Measurements from ENCODE around the gene COX5A.

Gene COX5A
- total RNA-seq, result 16.4 to 28.4 (median 21.9) reads per million in 3 donors

- Histone ChIP-seq H3K36me3 (ENCODE audit: control insufficient read depth, insufficient read depth, low read length) (no peaks in the 10 kb centered on the region), H3K9me3 (ENCODE audit: control insufficient read depth, low read length) (no peaks in the 10 kb centered on the region), H3K4me1 (ENCODE audit: control insufficient read depth, insufficient read depth, low read length, poor library complexity, severe bottlenecking) (peaks cover 14% of the 10 kb centered on the region), H3K27me3 (replicated peaks; ENCODE audit: control insufficient read depth, insufficient read depth, low read length, poor library complexity, severe bottlenecking) (no peaks in the 10 kb centered on the region), H3K27ac (ENCODE audit: insufficient read depth, low read length, poor library complexity, severe bottlenecking) (peak within 1 kb of the TSS; percentile 80), H3K4me3 (ENCODE audit: insufficient read depth, low read depth, low read length, poor library complexity, severe bottlenecking) (peak within 1 kb of the TSS; percentile 99)
- DNase-seq, result peak; percentile 82 to 89 (median 86)
Observed at GRCh38 chr15:74937590-74938371, at the start of gene COX5A. TSS of gene COX5A (minus strand) at chr15:74938073. CDS start at chr15:74938014, 59 bp downstream.

DNA sequence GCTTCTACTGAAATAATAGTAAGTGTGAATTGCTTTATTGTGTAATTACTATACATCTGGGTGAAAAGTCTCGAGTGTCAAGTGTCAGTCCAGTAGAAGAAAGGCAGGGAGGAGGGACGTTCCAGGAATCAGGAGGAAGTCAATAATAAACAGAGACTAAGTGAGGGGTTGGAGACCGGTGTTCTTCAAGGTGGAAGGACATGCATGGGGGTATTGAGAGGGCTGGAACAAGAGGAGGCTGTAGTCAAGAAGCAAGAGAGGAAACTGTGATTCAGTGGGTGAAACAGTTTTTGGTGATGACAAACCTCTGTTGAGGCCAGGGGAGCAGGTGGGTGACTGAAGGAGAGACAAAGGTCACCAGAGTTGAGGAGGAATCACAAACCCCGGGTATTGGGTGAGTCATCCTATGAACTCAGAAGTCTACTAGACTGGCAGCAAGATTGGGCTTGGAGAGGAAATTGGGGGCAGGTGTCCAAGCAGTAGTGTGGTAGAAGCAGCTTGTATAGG, 45.9 kb upstream of the COX5A start:
- Histone ChIP-seq H3K4me1 (ENCODE audit: control insufficient read depth, insufficient read depth, low read length, poor library complexity, severe bottlenecking) (no peaks in the 10 kb centered on the region), H3K27ac (ENCODE audit: insufficient read depth, low read length, poor library complexity, severe bottlenecking) (no peak overlapping the region), H3K4me3 (ENCODE audit: insufficient read depth, low read depth, low read length, poor library complexity, severe bottlenecking) (no peak overlapping the region), H3K27me3 (replicated peaks; ENCODE audit: control insufficient read depth, insufficient read depth, low read length, poor library complexity, severe bottlenecking) (no peaks in the 10 kb centered on the region), H3K36me3 (ENCODE audit: control insufficient read depth, insufficient read depth, low read length) (no peaks in the 10 kb centered on the region), H3K9me3 (ENCODE audit: control insufficient read depth, low read length) (no peaks in the 10 kb centered on the region)
- no peak for DNase-seq

GRCh38 chr15:74982183-74982582, 44.3 kb upstream of the COX5A start:
- no peak for DNase-seq
- Histone ChIP-seq H3K4me3 (ENCODE audit: insufficient read depth, low read depth, low read length, poor library complexity, severe bottlenecking) (no peak overlapping the region), H3K9me3 (ENCODE audit: control insufficient read depth, low read length) (no peaks in the 10 kb centered on the region), H3K27me3 (replicated peaks; ENCODE audit: control insufficient read depth, insufficient read depth, low read length, poor library complexity, severe bottlenecking) (no peaks in the 10 kb centered on the region), H3K4me1 (ENCODE audit: control insufficient read depth, insufficient read depth, low read length, poor library complexity, severe bottlenecking) (no peaks in the 10 kb centered on the region), H3K27ac (ENCODE audit: insufficient read depth, low read length, poor library complexity, severe bottlenecking) (no peak overlapping the region), H3K36me3 (ENCODE audit: control insufficient read depth, insufficient read depth, low read length) (no peaks in the 10 kb centered on the region)

DNA sequence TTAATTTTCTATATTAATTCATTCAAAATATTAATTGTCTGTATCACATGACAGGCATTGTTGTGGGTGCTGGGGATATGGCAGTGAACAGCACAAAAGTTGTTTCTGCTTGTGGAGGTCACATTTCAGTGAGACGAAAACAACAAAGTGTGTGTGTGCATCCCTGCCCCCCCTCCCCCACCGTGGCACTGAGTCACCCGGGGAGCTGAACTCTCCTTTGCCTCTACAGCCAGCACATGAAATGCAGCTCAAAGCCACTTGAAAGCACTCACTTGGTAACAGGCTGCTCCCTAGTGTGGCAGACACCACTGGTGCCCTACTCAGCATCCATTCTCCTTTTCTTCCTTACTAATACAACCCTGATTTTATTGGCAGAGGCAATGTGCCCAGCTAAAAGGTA, 40.6 kb upstream of the COX5A start:
- no peak for DNase-seq
- H3K4me3 ChIP-seq (ENCODE audit: insufficient read depth, low read depth, low read length, poor library complexity, severe bottlenecking), result no peak overlapping the region
- no peak overlapping the region for H3K27ac ChIP-seq (ENCODE audit: insufficient read depth, low read length, poor library complexity, severe bottlenecking)
- no peaks in the 10 kb centered on the region for H3K27me3 ChIP-seq (replicated peaks; ENCODE audit: control insufficient read depth, insufficient read depth, low read length, poor library complexity, severe bottlenecking)
- H3K36me3 ChIP-seq (ENCODE audit: control insufficient read depth, insufficient read depth, low read length), result no peaks in the 10 kb centered on the region
- no peaks in the 10 kb centered on the region for H3K9me3 ChIP-seq (ENCODE audit: control insufficient read depth, low read length)
- no peaks in the 10 kb centered on the region for H3K4me1 ChIP-seq (ENCODE audit: control insufficient read depth, insufficient read depth, low read length, poor library complexity, severe bottlenecking)

GRCh38 chr15:74978077-74978476, 40.2 kb upstream of the COX5A start:
- DNase-seq, result no peak
- no peaks in the 10 kb centered on the region for H3K4me1 ChIP-seq (ENCODE audit: control insufficient read depth, insufficient read depth, low read length, poor library complexity, severe bottlenecking)
- H3K36me3 ChIP-seq (ENCODE audit: control insufficient read depth, insufficient read depth, low read length), result no peaks in the 10 kb centered on the region
- H3K27ac ChIP-seq (ENCODE audit: insufficient read depth, low read length, poor library complexity, severe bottlenecking), result no peak overlapping the region
- no peaks in the 10 kb centered on the region for H3K27me3 ChIP-seq (replicated peaks; ENCODE audit: control insufficient read depth, insufficient read depth, low read length, poor library complexity, severe bottlenecking)
- no peak overlapping the region for H3K4me3 ChIP-seq (ENCODE audit: insufficient read depth, low read depth, low read length, poor library complexity, severe bottlenecking)
- H3K9me3 ChIP-seq (ENCODE audit: control insufficient read depth, low read length), result no peaks in the 10 kb centered on the region

- DNase-seq, result no peak
Observed at GRCh38 chr15:74977599-74977998, 39.7 kb upstream of the COX5A start.

DNA sequence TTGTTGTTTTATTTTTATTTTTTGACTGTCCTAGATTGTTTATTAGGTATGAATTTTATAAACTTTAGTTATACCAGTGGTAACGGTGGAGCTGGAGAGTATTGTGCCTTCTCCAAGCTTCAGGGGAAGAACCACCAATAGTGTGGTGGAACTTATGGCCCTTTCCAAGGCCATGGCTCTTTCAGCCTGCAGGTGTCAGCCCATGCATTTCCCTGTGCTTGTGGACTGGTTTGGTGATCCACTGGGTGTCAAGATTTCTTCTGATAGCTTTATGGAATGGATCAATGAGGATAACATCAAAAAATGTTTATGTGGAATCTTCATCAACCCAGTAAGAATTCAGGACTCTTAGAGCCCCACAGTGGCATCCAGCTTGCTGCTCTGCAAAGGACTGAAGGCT, 38.3 kb upstream of the COX5A start:
- Histone ChIP-seq H3K9me3 (ENCODE audit: control insufficient read depth, low read length) (no peaks in the 10 kb centered on the region), H3K27me3 (replicated peaks; ENCODE audit: control insufficient read depth, insufficient read depth, low read length, poor library complexity, severe bottlenecking) (no peaks in the 10 kb centered on the region), H3K4me3 (ENCODE audit: insufficient read depth, low read depth, low read length, poor library complexity, severe bottlenecking) (no peak overlapping the region), H3K36me3 (ENCODE audit: control insufficient read depth, insufficient read depth, low read length) (no peaks in the 10 kb centered on the region), H3K4me1 (ENCODE audit: control insufficient read depth, insufficient read depth, low read length, poor library complexity, severe bottlenecking) (no peaks in the 10 kb centered on the region), H3K27ac (ENCODE audit: insufficient read depth, low read length, poor library complexity, severe bottlenecking) (no peak overlapping the region)
- no peak for DNase-seq

More at GRCh38 chr15:74977599-74977998, 39.7 kb upstream of the COX5A start:
- Histone ChIP-seq H3K36me3 (ENCODE audit: control insufficient read depth, insufficient read depth, low read length) (no peaks in the 10 kb centered on the region), H3K27me3 (replicated peaks; ENCODE audit: control insufficient read depth, insufficient read depth, low read length, poor library complexity, severe bottlenecking) (no peaks in the 10 kb centered on the region), H3K4me1 (ENCODE audit: control insufficient read depth, insufficient read depth, low read length, poor library complexity, severe bottlenecking) (no peaks in the 10 kb centered on the region), H3K4me3 (ENCODE audit: insufficient read depth, low read depth, low read length, poor library complexity, severe bottlenecking) (no peak overlapping the region), H3K27ac (ENCODE audit: insufficient read depth, low read length, poor library complexity, severe bottlenecking) (no peak overlapping the region), H3K9me3 (ENCODE audit: control insufficient read depth, low read length) (no peaks in the 10 kb centered on the region)

DNA sequence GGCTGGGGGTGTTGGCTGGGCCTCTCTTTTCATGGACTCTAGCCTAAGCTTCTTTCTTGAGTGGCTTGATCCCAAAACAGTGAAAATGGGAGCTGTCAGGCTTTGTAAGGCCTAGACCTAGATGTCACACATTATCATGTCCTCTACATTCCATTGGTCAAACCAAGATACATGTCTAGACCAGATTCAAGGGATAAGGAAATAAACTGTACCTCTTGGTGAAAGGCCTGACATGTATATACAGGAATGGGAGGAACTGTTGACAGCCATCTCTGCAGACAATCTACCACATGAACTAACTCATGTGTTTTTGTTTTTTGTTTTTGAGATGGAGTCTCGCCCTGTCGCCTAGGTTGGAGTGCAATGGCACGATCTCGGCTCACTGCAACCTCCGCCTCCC, 29.8 kb upstream of the COX5A start:
- Histone ChIP-seq H3K9me3 (ENCODE audit: control insufficient read depth, low read length) (no peaks in the 10 kb centered on the region), H3K27me3 (replicated peaks; ENCODE audit: control insufficient read depth, insufficient read depth, low read length, poor library complexity, severe bottlenecking) (no peaks in the 10 kb centered on the region), H3K27ac (ENCODE audit: insufficient read depth, low read length, poor library complexity, severe bottlenecking) (no peak overlapping the region), H3K4me3 (ENCODE audit: insufficient read depth, low read depth, low read length, poor library complexity, severe bottlenecking) (no peak overlapping the region), H3K36me3 (ENCODE audit: control insufficient read depth, insufficient read depth, low read length) (no peaks in the 10 kb centered on the region), H3K4me1 (ENCODE audit: control insufficient read depth, insufficient read depth, low read length, poor library complexity, severe bottlenecking) (no peaks in the 10 kb centered on the region)
- DNase-seq, result no peak

- Histone ChIP-seq H3K4me3 (ENCODE audit: insufficient read depth, low read depth, low read length, poor library complexity, severe bottlenecking) (no peak overlapping the region), H3K9me3 (ENCODE audit: control insufficient read depth, low read length) (no peaks in the 10 kb centered on the region), H3K36me3 (ENCODE audit: control insufficient read depth, insufficient read depth, low read length) (no peaks in the 10 kb centered on the region), H3K27ac (ENCODE audit: insufficient read depth, low read length, poor library complexity, severe bottlenecking) (no peak overlapping the region), H3K4me1 (ENCODE audit: control insufficient read depth, insufficient read depth, low read length, poor library complexity, severe bottlenecking) (no peaks in the 10 kb centered on the region), H3K27me3 (replicated peaks; ENCODE audit: control insufficient read depth, insufficient read depth, low read length, poor library complexity, severe bottlenecking) (no peaks in the 10 kb centered on the region)
- no peak for DNase-seq
Observed at GRCh38 chr15:74964794-74965193, 26.9 kb upstream of the COX5A start.

DNA sequence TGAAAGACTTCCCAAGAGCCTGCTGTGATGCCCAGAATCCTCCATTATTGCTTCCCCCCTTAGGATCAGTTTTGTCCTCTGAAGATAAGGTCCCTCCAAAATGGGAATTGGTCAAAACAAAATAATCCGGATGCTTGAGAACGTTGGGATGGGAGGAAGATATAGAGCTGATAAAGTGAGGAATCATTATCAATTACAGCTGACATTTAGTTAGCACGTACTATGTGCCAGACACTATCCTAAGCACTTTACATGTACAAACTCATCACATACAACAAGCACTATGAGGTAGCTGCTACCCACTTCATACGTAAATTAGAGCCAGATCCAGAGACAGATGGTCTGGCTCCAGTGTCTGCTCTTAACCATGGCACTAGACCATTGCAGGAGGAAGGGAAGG, 25.3 kb upstream of the COX5A start:
- Histone ChIP-seq H3K27ac (ENCODE audit: insufficient read depth, low read length, poor library complexity, severe bottlenecking) (no peak overlapping the region), H3K9me3 (ENCODE audit: control insufficient read depth, low read length) (no peaks in the 10 kb centered on the region), H3K36me3 (ENCODE audit: control insufficient read depth, insufficient read depth, low read length) (no peaks in the 10 kb centered on the region), H3K4me1 (ENCODE audit: control insufficient read depth, insufficient read depth, low read length, poor library complexity, severe bottlenecking) (peaks cover 10% of the 10 kb centered on the region), H3K4me3 (ENCODE audit: insufficient read depth, low read depth, low read length, poor library complexity, severe bottlenecking) (no peak overlapping the region), H3K27me3 (replicated peaks; ENCODE audit: control insufficient read depth, insufficient read depth, low read length, poor library complexity, severe bottlenecking) (peaks cover 15% of the 10 kb centered on the region)
- DNase-seq, result no peak

Measured in effector memory CD4-positive, alpha-beta T cell (primary cell).